Peyer's patch (tissue), 4 donors: ENCODE results near the gene NIPSNAP2.

Experiments used
- CTCF ChIP-seq, 6 experiments: fragments of 450-650 bp in 4 of 6; fragments of 200-600 bp in 2 of 6; sonication (generic) in 1 of 6; IDR thresholded peaks; one replicate each; pipeline ENCODE4 v1.5.1; 2017 to 2019; ENCODE audit warnings: antibody characterized with exemption in 6 of 6, mild to moderate bottlenecking in 3 of 6, moderate library complexity in 1 of 6
- POLR2A ChIP-seq, 2 donors: fragments of 450-650 bp; IDR thresholded peaks; one replicate each; pipeline ENCODE4 v1.5.1; 2017; ENCODE audit warnings: antibody characterized with exemption in 2 of 2, mild to moderate bottlenecking in 2 of 2, moderate library complexity in 2 of 2

GRCh38 chr7:55951637-55952351 lies 12.6 kb upstream of the NIPSNAP2 start, which contains the start of gene MRPS17:
- TF ChIP-seq CTCF (IDR thresholded peaks at IDR 0.05), result peak in 2 of 6 experiments; percentile 16 to 21
- peak; percentile 65 to 81 for TF ChIP-seq POLR2A (IDR thresholded peaks at IDR 0.05)
